Prostate gland (tissue), 2 donors: ENCODE results near the gene MANSC1. TPM values are rescaled to one million over a fixed set of nuclear protein-coding genes. Genes with fewer than 3 reads are reported as not detected.

ENCODE experiments used
- DNase-seq: peaks from one replicate; pipeline ENCODE4 v3.0.0-alpha.2; 2019; ENCODE audit warnings: low spot score
- H3K27ac ChIP-seq, 2 donors: fragments of 200-600 bp; sonication (generic); 2 replicates each; pipeline ENCODE4 v1.5.1; 2017 to 2019
- H3K27me3 ChIP-seq: fragments of 200-600 bp; sonication (generic); replicated peaks from 2 replicates; pipeline ENCODE4 v1.5.1; 2019; ENCODE audit not compliant: insufficient read depth
- H3K36me3 ChIP-seq, 2 donors: fragments of 200-600 bp; sonication (generic); 1 replicate in 1 of 2; 2 replicates in 1 of 2; pipeline versions ENCODE4 v1.5.1 to v1.8.1; 2017 to 2019
- H3K4me1 ChIP-seq: fragments of 200-600 bp; sonication (generic); replicated peaks from 2 replicates; pipeline ENCODE4 v1.5.1; 2019
- H3K4me3 ChIP-seq, 2 donors: fragments of 200-600 bp; sonication (generic); 2 replicates each; pipeline ENCODE4 v1.5.1; 2017 to 2019
- H3K9me3 ChIP-seq: fragments of 200-600 bp; sonication (generic); 2 replicates; pipeline ENCODE4 v1.5.1; 2017
- POLR2A ChIP-seq: fragments of 450-650 bp; IDR thresholded peaks from one replicate; pipeline ENCODE4 v1.6.1; 2016; ENCODE audit warnings: antibody characterized with exemption, mild to moderate bottlenecking
- POLR2AphosphoS5 ChIP-seq: sonication (generic); formaldehyde crosslinking; IDR thresholded peaks from one replicate; pipeline ENCODE4 v1.6.1; 2017; ENCODE audit warnings: antibody characterized with exemption
- WGBS: methylation state at CpG from one replicate; pipeline ENCODE4 v1.1.5; 2018; 5-methylcytosine and 5-hydroxymethylcytosine counted together
- intact Hi-C: fragments of 100-400 bp; cut with DNase I; formaldehyde crosslinking; loops from one replicate; pipeline ENCODE4 v1.14.2; 2022
- total RNA-seq, 2 donors: library from RNA; depleted of rRNA; stranded (reverse); fragments of >200 nt; gene quantifications; one replicate each; pipeline ENCODE4 v1.1.0, GENCODE V29; 2016
- TF ChIP-seq, protein P1 (sequence below), 4 experiments: fragments of 200-600 bp in 2 of 4; fragments of 450-650 bp in 2 of 4; sonication (generic) in 2 of 4; IDR thresholded peaks; 1 replicate in 3 of 4; 2 replicates in 1 of 4; pipeline ENCODE4 v1.5.1; 2016 to 2019; ENCODE audit warnings: antibody characterized with exemption in 4 of 4, mild to moderate bottlenecking in 2 of 4, moderate library complexity in 2 of 4

The MANSC1 gene
- total RNA-seq, 2 donors from 2014 or later: 28.9 to 33.2 TPM

DNA sequence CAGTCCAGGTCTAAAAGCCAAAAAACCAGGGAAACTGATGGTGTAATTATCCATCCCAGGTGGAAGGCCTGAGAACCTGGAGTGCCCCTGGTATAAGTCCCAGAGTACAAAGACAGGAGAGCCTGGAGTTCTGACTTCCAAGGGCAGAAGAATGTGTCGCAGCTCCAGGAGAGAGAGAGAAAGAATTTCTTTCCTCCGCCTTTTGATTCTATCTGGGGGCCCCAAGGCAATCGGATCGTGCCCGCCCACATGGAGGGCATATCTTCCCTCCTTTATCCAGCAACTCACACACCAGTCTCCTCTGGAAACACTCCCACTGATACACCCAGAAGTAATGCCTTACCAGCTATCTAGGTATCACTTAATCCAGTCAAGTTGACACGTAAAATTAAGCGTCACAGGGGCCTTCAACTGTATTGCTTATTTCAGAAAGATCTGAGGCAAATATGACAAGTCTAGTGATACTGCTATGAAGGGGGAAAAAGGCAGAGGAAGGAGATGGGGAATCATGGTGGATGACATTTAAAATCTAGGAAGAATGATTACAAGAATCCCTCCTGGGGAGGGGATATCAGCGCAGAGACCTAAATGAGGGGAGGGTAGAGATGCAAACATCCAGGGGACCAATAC is 52.7 kb downstream of the MANSC1 start:
- DNase-seq: no peak
- Histone ChIP-seq H3K36me3 (no peaks in the 10 kb centered on the region), H3K4me1 (peaks cover 10% of the 10 kb centered on the region), H3K27me3 (no peaks in the 10 kb centered on the region), H3K9me3 (no peaks in the 10 kb centered on the region), H3K27ac (no peak overlapping the region), H3K4me3 (no peak overlapping the region)
- WGBS: 77% methylated on average over 8 of the region's 8 CpGs
- TF ChIP-seq, protein P1, sequence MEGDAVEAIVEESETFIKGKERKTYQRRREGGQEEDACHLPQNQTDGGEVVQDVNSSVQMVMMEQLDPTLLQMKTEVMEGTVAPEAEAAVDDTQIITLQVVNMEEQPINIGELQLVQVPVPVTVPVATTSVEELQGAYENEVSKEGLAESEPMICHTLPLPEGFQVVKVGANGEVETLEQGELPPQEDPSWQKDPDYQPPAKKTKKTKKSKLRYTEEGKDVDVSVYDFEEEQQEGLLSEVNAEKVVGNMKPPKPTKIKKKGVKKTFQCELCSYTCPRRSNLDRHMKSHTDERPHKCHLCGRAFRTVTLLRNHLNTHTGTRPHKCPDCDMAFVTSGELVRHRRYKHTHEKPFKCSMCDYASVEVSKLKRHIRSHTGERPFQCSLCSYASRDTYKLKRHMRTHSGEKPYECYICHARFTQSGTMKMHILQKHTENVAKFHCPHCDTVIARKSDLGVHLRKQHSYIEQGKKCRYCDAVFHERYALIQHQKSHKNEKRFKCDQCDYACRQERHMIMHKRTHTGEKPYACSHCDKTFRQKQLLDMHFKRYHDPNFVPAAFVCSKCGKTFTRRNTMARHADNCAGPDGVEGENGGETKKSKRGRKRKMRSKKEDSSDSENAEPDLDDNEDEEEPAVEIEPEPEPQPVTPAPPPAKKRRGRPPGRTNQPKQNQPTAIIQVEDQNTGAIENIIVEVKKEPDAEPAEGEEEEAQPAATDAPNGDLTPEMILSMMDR (IDR thresholded peaks at IDR 0.05): no peak
- TF ChIP-seq POLR2A (no peak), POLR2AphosphoS5 (no peak)
- intact Hi-C loops: no loop called here

DNA sequence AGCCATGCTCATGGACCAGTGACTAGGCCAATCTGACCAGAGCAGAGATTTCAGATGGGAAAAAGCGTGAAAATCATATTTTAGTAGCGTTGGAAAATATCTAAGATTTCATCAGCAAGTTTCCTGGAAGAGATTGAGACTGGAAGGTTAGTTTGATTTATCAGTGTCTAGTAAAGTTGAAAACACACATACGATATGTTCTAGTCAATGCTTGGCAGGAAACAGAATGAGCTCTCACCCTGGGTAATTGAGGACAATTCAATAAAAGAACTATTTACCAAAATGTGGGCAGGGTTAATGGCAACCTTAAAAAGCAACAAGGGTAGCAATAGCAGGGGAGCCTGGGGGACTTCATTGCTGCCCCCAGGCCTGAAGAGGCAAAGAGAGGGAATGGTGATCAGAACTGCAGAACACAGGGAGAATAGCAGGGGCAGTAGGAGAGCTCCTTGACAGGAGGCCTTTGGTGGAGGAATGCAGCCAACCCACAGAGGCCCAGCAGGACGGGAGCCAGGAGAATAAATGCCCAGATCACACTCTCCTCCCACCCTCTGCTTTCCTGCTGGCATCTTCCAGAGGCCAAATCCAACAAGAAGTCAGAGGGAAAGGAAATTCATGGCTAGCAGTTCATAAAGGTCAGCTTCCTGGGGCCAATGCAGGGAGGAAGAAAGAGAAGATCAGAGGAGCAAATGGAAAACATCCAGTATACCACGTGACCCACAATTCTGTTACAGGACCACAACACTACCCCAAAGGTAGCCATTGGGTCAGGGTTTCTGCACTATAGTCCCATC is 55.6 kb downstream of the MANSC1 start:
- 23% methylated on average over 5 of the region's 5 CpGs for WGBS
- Histone ChIP-seq H3K4me3 (no peak overlapping the region), H3K36me3 (no peaks in the 10 kb centered on the region), H3K27me3 (no peaks in the 10 kb centered on the region), H3K27ac (peak overlapping the region in 1 of 2 donors; percentile 51), H3K9me3 (no peaks in the 10 kb centered on the region), H3K4me1 (peaks cover 10% of the 10 kb centered on the region)
- peak; percentile 32 for DNase-seq
- TF ChIP-seq, protein P1 (IDR thresholded peaks at IDR 0.05): no peak
- peak; percentile 29 for TF ChIP-seq POLR2AphosphoS5
- intact Hi-C loops: no loop called here

DNA sequence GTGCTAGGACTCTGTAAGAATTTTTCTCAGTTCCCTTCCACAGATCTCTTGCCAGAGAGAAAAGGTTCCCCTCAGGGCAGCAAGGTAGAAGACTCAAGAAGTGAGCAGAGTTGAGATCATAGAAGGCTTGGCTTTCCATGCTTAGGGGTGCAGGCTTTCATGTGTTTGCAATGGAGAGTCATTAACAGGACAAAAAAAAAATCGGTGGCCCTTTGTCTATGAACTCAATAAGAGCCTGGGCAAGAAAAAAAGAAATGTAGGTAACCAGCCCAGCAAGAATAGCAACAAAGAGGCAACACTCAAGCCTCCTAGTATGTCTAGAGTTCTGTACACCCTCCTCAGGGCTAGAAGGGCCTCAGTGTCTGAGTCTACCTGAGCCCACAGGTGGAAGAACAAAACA is 59.8 kb downstream of the MANSC1 start:
- Histone ChIP-seq H3K27me3 (no peaks in the 10 kb centered on the region), H3K9me3 (no peaks in the 10 kb centered on the region), H3K36me3 (no peaks in the 10 kb centered on the region), H3K4me1 (peaks cover 10% of the 10 kb centered on the region), H3K4me3 (no peak overlapping the region), H3K27ac (no peak overlapping the region)
- intact Hi-C loops: no loop called here
- 42% methylated on average over 1 of the region's 1 CpG for WGBS
- no peak for TF ChIP-seq POLR2AphosphoS5
- TF ChIP-seq, protein P1 (IDR thresholded peaks at IDR 0.05): no peak
- TF ChIP-seq POLR2A: no peak
- DNase-seq: no peak

DNA sequence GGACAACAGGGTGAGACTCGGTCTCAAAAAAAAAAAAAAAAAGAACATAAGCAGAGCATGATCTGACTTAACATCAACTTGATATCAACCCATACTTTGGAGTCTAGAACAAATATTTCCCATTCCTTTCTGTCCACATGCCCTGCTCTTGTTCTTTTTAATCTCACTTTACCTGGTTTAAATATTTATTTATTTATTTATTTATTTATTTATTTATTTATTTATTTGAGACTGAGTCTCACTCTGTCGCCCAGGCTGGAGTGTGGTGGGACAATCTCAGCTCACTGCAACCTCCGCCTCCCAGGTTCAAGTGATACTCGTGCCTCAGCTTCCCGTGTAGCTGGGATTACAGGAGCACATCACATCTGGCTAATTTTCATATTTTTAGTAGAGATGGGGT is 63.6 kb downstream of the MANSC1 start:
- intact Hi-C loops: no loop called here
- 93% methylated on average over 5 of the region's 5 CpGs for whole genome bisulfite sequencing

More for the DNA sequence above, 63.6 kb downstream of the MANSC1 start:
- Histone ChIP-seq H3K4me1 (no peaks in the 10 kb centered on the region), H3K27me3 (no peaks in the 10 kb centered on the region), H3K36me3 (no peaks in the 10 kb centered on the region), H3K27ac (no peak overlapping the region), H3K9me3 (no peaks in the 10 kb centered on the region), H3K4me3 (no peak overlapping the region)
- TF ChIP-seq POLR2AphosphoS5: no peak
- TF ChIP-seq POLR2A: no peak
- TF ChIP-seq, protein P1 (IDR thresholded peaks at IDR 0.05): no peak
- no peak for DNase-seq
